Inferior parietal cortex (tissue), 1 donor: ENCODE data around the gene SORCS2.

Experiments used
- DNase-seq: peaks from one replicate; pipeline ENCODE4 v3.0.0-alpha.2; 2016; ENCODE audit errors: extremely low spot score

The SORCS2 gene

GRCh38 chr4:7427361-7427760, 235.0 kb downstream of the SORCS2 start:
- no peak for DNase-seq

GRCh38 chr4:7427831-7428260, 235.5 kb downstream of the SORCS2 start:
- no peak for DNase-seq

GRCh38 chr4:7428261-7429068, 236.1 kb downstream of the SORCS2 start:
- DNase-seq, result no peak

DNA sequence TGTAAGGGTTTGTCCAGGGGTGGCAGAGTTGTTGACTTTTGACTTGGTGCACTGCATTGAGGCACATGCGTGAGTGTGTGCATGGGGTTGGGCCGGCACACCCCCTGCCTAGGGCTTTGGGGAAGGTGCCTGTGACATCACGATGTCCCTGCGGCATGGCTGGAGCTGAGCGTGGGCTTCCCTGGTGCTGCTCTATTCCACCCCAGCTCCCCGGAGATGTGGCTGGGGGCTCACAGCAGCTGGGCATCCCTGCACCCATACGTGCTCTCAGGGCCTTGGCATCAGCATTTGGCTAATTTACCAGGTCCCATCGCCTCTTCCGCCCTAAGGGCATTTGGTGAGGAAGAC, 236.7 kb downstream of the SORCS2 start:
- DNase-seq, result no peak

- no peak for DNase-seq
Measured at GRCh38 chr4:7429601-7430078, 237.3 kb downstream of the SORCS2 start.

DNA sequence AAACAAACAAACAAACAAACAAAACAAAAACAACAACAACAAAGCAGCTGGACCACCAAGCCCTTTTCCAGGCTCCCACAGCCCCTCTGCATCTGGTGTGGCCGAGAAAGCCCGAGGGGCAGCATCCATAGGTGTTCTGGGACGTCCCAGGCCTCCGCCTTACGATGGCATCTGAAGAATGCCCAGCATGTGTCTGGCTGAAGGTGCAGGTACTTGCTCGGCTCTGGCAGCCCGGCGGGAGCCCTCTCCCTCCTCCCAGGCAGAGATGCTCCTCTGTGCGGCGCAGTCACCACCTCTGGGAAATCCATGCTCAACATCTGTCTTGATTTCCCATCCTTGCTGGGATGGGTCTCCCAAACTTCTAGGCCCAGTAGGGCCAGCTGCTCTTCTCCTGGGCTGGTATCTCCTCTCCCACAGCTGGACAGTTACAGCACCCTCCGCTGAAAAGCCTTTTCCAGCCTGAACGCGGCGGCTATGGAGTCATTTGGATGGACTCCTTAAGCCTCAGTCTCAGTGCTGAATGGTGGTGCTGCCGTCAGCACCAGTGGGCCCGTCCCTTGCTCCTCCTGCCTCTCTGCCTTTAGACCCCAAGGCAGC, 238.1 kb downstream of the SORCS2 start:
- DNase-seq, result no peak

DNA sequence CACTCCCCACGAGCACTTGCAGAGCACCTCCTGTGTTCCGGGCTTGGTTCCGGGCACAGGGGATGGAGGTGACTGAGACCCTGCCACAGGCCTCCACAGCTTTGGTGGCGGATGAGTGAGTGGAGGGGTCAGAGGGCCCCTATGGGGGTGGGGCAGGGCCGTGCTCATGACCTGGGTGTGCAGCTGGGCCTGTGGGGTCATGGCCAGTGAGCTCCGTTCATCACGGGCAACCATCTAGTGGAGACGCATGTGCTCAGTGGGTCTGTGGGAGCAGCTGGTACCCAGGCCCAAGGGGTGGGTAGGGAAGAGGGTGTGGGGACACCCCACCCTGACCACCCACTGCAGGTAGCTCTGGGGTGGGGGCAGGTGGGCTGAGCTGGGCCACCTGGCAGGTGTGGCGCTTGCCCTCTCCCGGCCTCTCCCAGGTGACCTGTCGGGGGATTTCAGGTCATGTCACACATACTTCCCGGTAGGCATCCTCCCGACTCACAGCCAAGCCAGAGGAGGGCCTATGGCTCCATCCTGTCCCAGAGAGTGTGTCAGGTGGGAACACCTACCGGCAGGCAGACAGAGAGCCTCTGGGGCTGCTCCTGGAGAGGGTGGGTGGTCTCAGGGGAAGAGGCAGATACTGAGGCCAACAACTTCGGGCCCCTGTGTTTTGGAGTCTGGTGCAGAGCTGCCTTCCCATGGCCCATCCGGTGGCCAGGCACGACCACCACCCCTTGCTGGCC, 238.8 kb downstream of the SORCS2 start:
- DNase-seq, result no peak

- DNase-seq, result no peak
Measured at GRCh38 chr4:7431696-7432530, 239.6 kb downstream of the SORCS2 start.

DNA sequence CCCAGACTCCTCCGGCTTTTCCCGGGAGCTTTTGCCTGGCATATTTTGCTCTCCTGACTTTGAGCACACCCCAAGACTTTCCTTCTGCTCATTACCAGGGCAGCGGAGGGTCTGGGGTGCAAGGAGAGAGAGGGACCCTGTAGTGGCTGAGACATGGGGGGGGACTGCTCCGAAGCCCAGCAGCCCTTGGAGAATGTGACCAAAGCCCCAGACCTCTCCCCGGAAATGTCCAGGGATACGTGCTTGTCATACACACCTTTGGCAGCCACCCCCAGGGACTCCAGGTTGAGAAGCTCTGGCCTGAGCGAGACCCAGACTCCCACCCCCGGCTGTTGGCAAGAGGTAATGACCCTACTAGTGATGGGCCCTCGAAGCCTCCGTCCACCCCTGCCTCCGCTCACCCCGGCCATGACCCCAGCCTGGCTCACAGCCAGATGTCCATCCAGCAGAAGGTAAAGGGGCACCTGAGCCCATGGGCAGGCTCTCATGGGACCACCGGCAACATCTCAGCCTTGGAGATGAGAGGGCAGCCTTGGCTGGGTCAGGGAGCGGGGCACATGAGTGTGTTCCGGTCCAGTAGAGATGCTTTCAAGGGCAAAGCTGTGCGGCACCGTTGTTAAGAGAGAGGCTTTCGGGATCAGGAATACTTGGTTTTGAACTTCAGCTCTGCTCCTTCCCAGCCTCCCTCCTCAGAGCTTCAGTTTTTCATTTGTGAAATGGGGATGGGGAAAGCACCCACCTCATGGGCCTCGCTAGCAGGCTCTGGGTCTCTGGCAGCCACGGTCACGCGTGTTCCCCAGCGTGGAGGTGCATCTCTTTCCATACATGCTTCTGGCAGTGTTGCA, 240.4 kb downstream of the SORCS2 start:
- DNase-seq, result no peak

DNA sequence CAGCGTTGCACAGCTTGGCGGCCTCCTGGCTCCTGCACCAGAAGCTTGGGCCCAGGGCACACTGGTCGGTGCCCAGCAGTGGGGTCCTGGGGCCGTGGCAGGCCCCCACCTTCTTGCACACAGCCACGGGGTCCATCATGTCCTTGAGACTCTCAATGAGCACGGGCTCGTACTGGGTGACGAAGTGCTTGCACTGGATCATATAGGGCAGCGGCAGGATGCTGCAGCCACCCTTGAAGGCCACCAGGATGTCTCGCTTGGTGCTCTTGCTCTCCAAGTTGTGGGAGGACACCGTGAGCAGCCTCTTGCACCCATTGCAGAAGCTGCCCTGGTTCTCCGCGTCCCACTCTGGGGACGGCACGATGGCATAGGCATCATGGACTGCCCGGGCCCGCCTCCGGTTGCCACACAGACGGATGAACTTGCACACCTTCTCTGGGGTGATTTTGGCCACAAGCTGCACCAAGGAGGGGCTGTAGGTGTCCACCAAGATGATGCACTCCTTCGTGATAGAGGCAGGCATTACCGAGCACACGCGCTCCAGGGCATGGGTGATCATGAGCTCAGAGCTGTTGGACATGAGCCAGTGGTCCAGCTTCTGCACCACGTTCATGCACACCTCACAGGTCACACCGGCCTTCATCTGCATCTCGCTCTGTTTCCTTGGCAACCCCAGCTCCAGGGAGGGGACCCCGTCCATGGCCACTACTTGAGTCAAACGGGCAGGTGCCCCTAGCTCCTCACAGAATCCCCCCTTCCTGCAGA, 241.2 kb downstream of the SORCS2 start:
- no peak for DNase-seq

DNA sequence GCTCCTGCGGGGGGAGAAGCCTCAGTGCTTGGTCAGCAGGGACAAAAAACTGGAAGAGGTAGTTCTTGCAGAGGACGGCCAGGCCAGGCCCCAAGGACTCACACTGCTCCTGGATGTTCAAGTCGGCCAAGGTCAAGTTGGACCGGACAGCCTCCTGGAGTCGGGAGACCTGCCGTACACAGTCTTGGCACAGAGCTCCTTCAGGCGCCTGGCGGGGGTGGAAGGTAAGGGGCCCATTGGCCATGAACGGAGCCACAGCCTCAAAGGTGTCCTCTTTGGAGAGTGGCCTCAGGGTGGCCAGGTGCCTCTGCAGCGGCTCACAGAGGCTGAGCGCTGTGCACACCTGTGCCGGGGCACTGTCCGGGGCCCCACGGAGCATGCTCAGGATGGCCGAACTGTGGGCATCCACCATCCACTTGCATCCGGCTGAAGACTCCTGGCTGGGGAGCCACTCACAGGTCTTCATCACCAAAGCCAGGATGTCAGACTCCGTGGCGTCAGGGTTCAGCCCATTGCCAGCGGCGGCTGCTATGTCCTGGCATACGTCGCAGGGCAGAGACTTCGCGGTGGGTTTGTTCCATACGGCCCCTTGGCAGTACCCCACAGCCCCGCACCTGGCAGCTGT, 241.9 kb downstream of the SORCS2 start:
- DNase-seq, result no peak

GRCh38 chr4:7434766-7435150, 242.4 kb downstream of the SORCS2 start, which contains the start of gene PSAPL1:
Gene PSAPL1 (minus strand): TSS chr4:7434930. CDS start chr4:7434879, 51 bp downstream.
- DNase-seq, result no peak

DNA sequence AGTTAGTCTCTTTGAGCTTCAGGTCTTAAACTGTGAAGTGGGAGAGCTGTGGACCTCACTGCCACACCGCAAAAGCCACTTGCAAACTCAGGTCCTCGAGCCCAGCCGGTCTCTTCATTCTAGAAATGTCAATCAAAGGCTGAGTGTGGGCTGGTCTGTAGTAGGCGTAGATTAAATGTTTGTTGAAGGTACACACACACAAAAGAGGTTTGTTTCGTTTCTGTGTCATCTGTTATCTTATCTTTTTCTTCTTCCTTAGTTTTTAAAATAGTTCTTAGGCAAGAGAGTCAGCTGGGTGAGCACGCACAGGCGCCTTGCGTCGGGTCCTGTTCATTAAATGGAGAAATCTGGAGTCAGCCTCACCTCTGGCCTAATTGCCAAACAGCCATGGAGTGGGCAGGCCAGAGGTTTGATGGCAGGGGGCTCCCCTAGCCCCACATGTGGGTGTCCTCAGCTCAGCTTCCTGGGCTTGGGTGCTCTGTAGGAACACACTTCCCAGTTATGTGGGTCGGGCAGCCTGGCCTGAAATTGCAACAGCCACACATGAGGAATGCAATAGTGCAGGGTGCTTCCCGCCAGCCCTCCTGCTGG, 243.2 kb downstream of the SORCS2 start:
- DNase-seq, result no peak

GRCh38 chr4:7436256-7436655, 243.9 kb downstream of the SORCS2 start:
- DNase-seq, result no peak

- no peak for DNase-seq
Measured at GRCh38 chr4:7439699-7440098, 247.4 kb downstream of the SORCS2 start.

GRCh38 chr4:7441201-7441600, 248.9 kb downstream of the SORCS2 start:
- DNase-seq, result no peak

GRCh38 chr4:7442574-7443162, 250.3 kb downstream of the SORCS2 start:
- no peak for DNase-seq

GRCh38 chr4:7444314-7444713, 252.0 kb downstream of the SORCS2 start:
- no peak for DNase-seq

- DNase-seq, result no peak
Measured at GRCh38 chr4:7444731-7445130, 252.4 kb downstream of the SORCS2 start.
